Effector memory CD8-positive, alpha-beta T cell (primary cell): ENCODE measurements around the gene TFDP2.
"Not testable (repeated sequence)": the region's sequence is repeated elsewhere in the genome, so short reads cannot be mapped to it uniquely, and the experiment has no call there.

ENCODE experiments used
- ATAC-seq: fragments of 150-1000 bp; cut with Tn5 transposase; replicated peaks from 2 replicates; pipeline ENCODE4 v1.10.0; 2021; ENCODE audit warnings: mild to moderate bottlenecking, moderate library complexity
- DNase-seq, 3 experiments: peaks; one replicate each; pipeline ENCODE4 v3.0.0; 2021
- H3K27ac Mint-ChIP-seq, 2 donors: one replicate each; pipeline ENCODE4 v1.8.0; 2022; ENCODE audit warnings: mild to moderate bottlenecking in 2 of 2, mixed read lengths in 2 of 2, moderate library complexity in 2 of 2
- H3K27me3 Mint-ChIP-seq, 2 donors: one replicate each; pipeline ENCODE4 v1.8.0; 2022; ENCODE audit warnings: mixed read lengths in 2 of 2
- H3K36me3 Mint-ChIP-seq: one replicate; pipeline ENCODE4 v1.8.0; 2022; ENCODE audit warnings: mild to moderate bottlenecking, moderate library complexity, mixed read lengths; ENCODE audit not compliant: insufficient read depth
- H3K4me1 Mint-ChIP-seq, 2 donors: one replicate each; pipeline ENCODE4 v1.8.0; 2022; ENCODE audit warnings: low read depth in 2 of 2, mixed read lengths in 2 of 2
- H3K4me3 Mint-ChIP-seq, 2 donors: one replicate each; pipeline ENCODE4 v1.8.0; 2022; ENCODE audit warnings: mild to moderate bottlenecking in 2 of 2, mixed read lengths in 2 of 2, moderate library complexity in 2 of 2
- H3K9me3 Mint-ChIP-seq, 2 donors: one replicate each; pipeline ENCODE4 v1.8.0; 2022; ENCODE audit warnings: mixed read lengths in 2 of 2

The TFDP2 gene

GRCh38 chr3:142019794-142020320 is 129.5 kb downstream of the TFDP2 start:
- peak overlapping the region in 1 of 2 donors; percentile 59 for H3K27ac Mint-ChIP-seq
- DNase-seq (no peak), ATAC-seq (no peak)
- H3K9me3 Mint-ChIP-seq: no peaks in the 10 kb centered on the region
- H3K4me3 Mint-ChIP-seq: no peak overlapping the region
- H3K27me3 Mint-ChIP-seq: no peaks in the 10 kb centered on the region
- H3K36me3 Mint-ChIP-seq: peaks cover 4% of the 10 kb centered on the region
- H3K4me1 Mint-ChIP-seq: peaks cover 12 to 16% of the 10 kb centered on the region in 2 donors

GRCh38 chr3:142013993-142014392 is 135.4 kb downstream of the TFDP2 start:
- Mint-ChIP-seq H3K4me3 (no peak overlapping the region), H3K9me3 (no peaks in the 10 kb centered on the region), H3K27ac (no peak overlapping the region), H3K27me3 (no peaks in the 10 kb centered on the region), H3K4me1 (no peaks in the 10 kb centered on the region), H3K36me3 (no peaks in the 10 kb centered on the region)
- no peak for ATAC-seq
- no peak for DNase-seq

GRCh38 chr3:142013326-142013980 is 135.9 kb downstream of the TFDP2 start:
- Mint-ChIP-seq H3K4me1 (peaks cover 0 to under 1% of the 10 kb centered on the region in 2 donors), H3K27me3 (no peaks in the 10 kb centered on the region)
- ATAC-seq: no peak

GRCh38 chr3:142009029-142009428 is 140.3 kb downstream of the TFDP2 start:
- DNase-seq: no peak
- Mint-ChIP-seq H3K4me1 (peaks cover 0 to 5% of the 10 kb centered on the region in 2 donors), H3K27me3 (no peaks in the 10 kb centered on the region), H3K36me3 (no peaks in the 10 kb centered on the region), H3K27ac (no peak overlapping the region), H3K4me3 (no peak overlapping the region), H3K9me3 (no peaks in the 10 kb centered on the region)
- no peak for ATAC-seq

More at GRCh38 chr3:142013326-142013980, 135.9 kb downstream of the TFDP2 start:
- H3K9me3 Mint-ChIP-seq: no peaks in the 10 kb centered on the region
- no peak for DNase-seq
- no peaks in the 10 kb centered on the region for H3K36me3 Mint-ChIP-seq
- no peak overlapping the region for H3K4me3 Mint-ChIP-seq
- no peak overlapping the region for H3K27ac Mint-ChIP-seq

GRCh38 chr3:142007710-142008399 is 141.5 kb downstream of the TFDP2 start:
- no peak overlapping the region for H3K27ac Mint-ChIP-seq
- DNase-seq (no peak), ATAC-seq (no peak)
- H3K4me1 Mint-ChIP-seq: peaks cover 0 to 5% of the 10 kb centered on the region in 2 donors
- H3K9me3 Mint-ChIP-seq: no peaks in the 10 kb centered on the region
- no peaks in the 10 kb centered on the region for H3K27me3 Mint-ChIP-seq
- H3K36me3 Mint-ChIP-seq: no peaks in the 10 kb centered on the region
- no peak overlapping the region for H3K4me3 Mint-ChIP-seq

GRCh38 chr3:142004957-142005356 is 144.4 kb downstream of the TFDP2 start:
- H3K27ac Mint-ChIP-seq: not testable (repeated sequence)

GRCh38 chr3:142004025-142004424 is 145.3 kb downstream of the TFDP2 start:
- Mint-ChIP-seq H3K27ac (no peak overlapping the region), H3K36me3 (no peaks in the 10 kb centered on the region), H3K9me3 (no peaks in the 10 kb centered on the region), H3K27me3 (no peaks in the 10 kb centered on the region), H3K4me1 (peaks cover 0 to 5% of the 10 kb centered on the region in 2 donors), H3K4me3 (no peak overlapping the region)
- ATAC-seq (no peak), DNase-seq (no peak)

More at GRCh38 chr3:142004957-142005356, 144.4 kb downstream of the TFDP2 start:
- DNase-seq, H3K4me1 Mint-ChIP-seq, H3K9me3 Mint-ChIP-seq, H3K4me3 Mint-ChIP-seq, H3K36me3 Mint-ChIP-seq, H3K27me3 Mint-ChIP-seq, ATAC-seq: not testable (repeated sequence)

- no peak overlapping the region for H3K4me3 Mint-ChIP-seq
- peak overlapping the region in 1 of 2 donors; percentile 23 for H3K27ac Mint-ChIP-seq
These were observed 146.1 kb downstream of the TFDP2 start for GRCh38 chr3:142003291-142003690.

GRCh38 chr3:142000325-142000870 is 148.9 kb downstream of the TFDP2 start:
- Mint-ChIP-seq H3K9me3 (no peaks in the 10 kb centered on the region), H3K27ac (no peak overlapping the region), H3K36me3 (no peaks in the 10 kb centered on the region), H3K4me1 (no peaks in the 10 kb centered on the region), H3K4me3 (no peak overlapping the region), H3K27me3 (no peaks in the 10 kb centered on the region)
- DNase-seq (no peak), ATAC-seq (no peak)

More at GRCh38 chr3:142003291-142003690, 146.1 kb downstream of the TFDP2 start:
- H3K36me3 Mint-ChIP-seq: no peaks in the 10 kb centered on the region
- DNase-seq (no peak), ATAC-seq (no peak)
- no peaks in the 10 kb centered on the region for H3K27me3 Mint-ChIP-seq
- H3K4me1 Mint-ChIP-seq: peaks cover 0 to 3% of the 10 kb centered on the region in 2 donors
- H3K9me3 Mint-ChIP-seq: no peaks in the 10 kb centered on the region

GRCh38 chr3:141998669-141999290 is 150.6 kb downstream of the TFDP2 start:
- DNase-seq (no peak), ATAC-seq (no peak)
- no peak overlapping the region for H3K4me3 Mint-ChIP-seq
- H3K9me3 Mint-ChIP-seq: no peaks in the 10 kb centered on the region
- H3K4me1 Mint-ChIP-seq: no peaks in the 10 kb centered on the region
- H3K27ac Mint-ChIP-seq: no peak overlapping the region
- H3K36me3 Mint-ChIP-seq: no peaks in the 10 kb centered on the region
- no peaks in the 10 kb centered on the region for H3K27me3 Mint-ChIP-seq

GRCh38 chr3:141996437-141996836 is 152.9 kb downstream of the TFDP2 start:
- DNase-seq (no peak), ATAC-seq (no peak)

GRCh38 chr3:141994856-141995255 is 154.5 kb downstream of the TFDP2 start:
- DNase-seq (no peak), ATAC-seq (no peak)
- H3K9me3 Mint-ChIP-seq: no peaks in the 10 kb centered on the region
- no peaks in the 10 kb centered on the region for H3K27me3 Mint-ChIP-seq
- no peak overlapping the region for H3K27ac Mint-ChIP-seq
- no peaks in the 10 kb centered on the region for H3K36me3 Mint-ChIP-seq
- H3K4me1 Mint-ChIP-seq: no peaks in the 10 kb centered on the region
- no peak overlapping the region for H3K4me3 Mint-ChIP-seq

More at GRCh38 chr3:141996437-141996836, 152.9 kb downstream of the TFDP2 start:
- H3K27me3 Mint-ChIP-seq: no peaks in the 10 kb centered on the region
- H3K4me1 Mint-ChIP-seq: no peaks in the 10 kb centered on the region
- peak overlapping the region in 1 of 2 donors; percentile 38 for H3K27ac Mint-ChIP-seq
- no peaks in the 10 kb centered on the region for H3K36me3 Mint-ChIP-seq
- no peaks in the 10 kb centered on the region for H3K9me3 Mint-ChIP-seq
- H3K4me3 Mint-ChIP-seq: no peak overlapping the region

GRCh38 chr3:141992512-141992911 is 156.8 kb downstream of the TFDP2 start:
- ATAC-seq: no peak
- H3K27ac Mint-ChIP-seq: peak overlapping the region; percentile 6 to 53

More at GRCh38 chr3:141992512-141992911, 156.8 kb downstream of the TFDP2 start:
- H3K9me3 Mint-ChIP-seq: no peaks in the 10 kb centered on the region
- H3K4me1 Mint-ChIP-seq: no peaks in the 10 kb centered on the region
- DNase-seq: no peak
- H3K36me3 Mint-ChIP-seq: peaks cover 11% of the 10 kb centered on the region
- H3K27me3 Mint-ChIP-seq: no peaks in the 10 kb centered on the region
- H3K4me3 Mint-ChIP-seq: no peak overlapping the region
